GM12874 (cell line): Measurements from ENCODE around the gene ADGRL3.

Experiments used
- TF ChIP-seq, protein P1 (sequence below): IDR thresholded peaks from 2 replicates; pipeline ENCODE4 v1.5.1; 2011; ENCODE audit warnings: low read depth, mild to moderate bottlenecking, control low read depth, low read length, moderate library complexity; ENCODE audit not compliant: insufficient read depth

Gene ADGRL3

DNA sequence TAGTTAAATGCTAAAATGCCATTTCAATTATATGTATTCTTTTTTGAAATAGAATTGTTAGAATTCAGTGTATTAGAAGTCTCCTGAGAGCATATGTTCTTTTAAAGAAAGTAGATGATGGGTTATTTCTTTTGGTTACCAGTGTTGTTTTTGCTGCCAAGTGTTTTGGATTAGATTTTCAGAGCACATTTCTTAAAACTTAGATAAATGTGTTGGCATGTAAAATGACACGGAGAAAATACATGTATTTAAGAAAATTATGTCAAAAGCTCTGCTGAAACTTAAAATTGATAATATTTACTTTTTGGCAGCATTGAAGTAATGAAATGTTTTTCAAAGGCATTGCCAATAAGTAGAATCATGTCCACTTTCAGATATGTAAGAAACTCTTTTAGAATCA, 379.7 kb downstream of the ADGRL3 start:
- TF ChIP-seq, protein P1, sequence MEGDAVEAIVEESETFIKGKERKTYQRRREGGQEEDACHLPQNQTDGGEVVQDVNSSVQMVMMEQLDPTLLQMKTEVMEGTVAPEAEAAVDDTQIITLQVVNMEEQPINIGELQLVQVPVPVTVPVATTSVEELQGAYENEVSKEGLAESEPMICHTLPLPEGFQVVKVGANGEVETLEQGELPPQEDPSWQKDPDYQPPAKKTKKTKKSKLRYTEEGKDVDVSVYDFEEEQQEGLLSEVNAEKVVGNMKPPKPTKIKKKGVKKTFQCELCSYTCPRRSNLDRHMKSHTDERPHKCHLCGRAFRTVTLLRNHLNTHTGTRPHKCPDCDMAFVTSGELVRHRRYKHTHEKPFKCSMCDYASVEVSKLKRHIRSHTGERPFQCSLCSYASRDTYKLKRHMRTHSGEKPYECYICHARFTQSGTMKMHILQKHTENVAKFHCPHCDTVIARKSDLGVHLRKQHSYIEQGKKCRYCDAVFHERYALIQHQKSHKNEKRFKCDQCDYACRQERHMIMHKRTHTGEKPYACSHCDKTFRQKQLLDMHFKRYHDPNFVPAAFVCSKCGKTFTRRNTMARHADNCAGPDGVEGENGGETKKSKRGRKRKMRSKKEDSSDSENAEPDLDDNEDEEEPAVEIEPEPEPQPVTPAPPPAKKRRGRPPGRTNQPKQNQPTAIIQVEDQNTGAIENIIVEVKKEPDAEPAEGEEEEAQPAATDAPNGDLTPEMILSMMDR, result no peak

GRCh38 chr4:61580721-61581377, 380.7 kb downstream of the ADGRL3 start:
- TF ChIP-seq, protein P1, result no peak

DNA sequence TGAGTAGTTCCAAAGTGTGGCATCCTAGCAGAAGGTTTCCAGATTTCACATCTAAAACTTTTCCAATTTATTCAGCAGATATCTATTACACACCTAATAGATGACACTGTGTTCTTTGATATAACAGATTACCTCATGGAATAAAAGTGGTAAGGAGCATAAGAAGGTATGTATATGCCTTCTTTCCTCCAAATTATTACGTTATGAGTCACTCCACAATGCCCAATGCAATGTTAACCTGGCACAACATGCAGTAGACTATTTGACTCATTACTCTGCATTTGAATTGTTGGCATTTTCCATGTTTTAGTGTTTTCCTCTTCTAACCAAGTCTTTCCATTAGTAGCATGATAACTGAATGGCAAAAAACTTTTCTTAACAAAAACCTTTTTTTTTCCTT, 383.6 kb downstream of the ADGRL3 start:
- TF ChIP-seq, protein P1, result no peak

DNA sequence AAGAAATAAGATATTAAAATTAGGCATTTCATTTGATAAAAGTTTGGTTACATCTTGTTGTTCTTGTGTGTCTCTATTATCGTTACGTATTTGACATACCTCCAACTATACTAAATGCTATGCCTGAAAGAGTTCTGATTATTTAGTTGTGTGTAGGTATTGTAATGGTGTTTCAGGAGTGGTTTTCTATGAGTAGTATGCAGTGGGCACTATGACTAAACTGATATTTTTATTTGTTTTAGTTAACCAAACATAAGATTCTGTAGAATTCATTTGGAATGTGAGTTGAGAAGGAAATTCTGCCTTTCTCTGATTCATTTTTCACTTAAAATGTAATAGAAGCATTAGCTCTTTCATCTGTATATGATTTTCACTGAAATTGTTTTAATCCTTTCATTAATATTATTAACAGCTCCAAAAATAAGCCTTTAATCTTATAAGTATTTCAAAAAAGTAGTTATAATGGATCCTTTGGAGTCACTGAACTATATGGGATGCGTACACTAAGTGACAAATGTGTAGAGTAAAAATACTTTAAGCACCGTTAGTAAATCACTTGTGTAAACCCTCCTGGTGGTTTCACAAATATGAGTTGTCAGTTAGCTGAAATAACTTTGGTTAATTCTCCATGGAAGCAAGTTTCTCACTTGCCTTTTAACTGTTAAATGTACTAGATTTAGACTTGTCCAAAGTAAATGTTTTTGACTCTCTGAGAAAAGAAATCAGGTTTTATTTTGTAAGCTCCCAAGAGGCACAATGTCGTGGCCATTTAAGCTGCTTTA, 388.7 kb downstream of the ADGRL3 start:
- TF ChIP-seq, protein P1, result no peak

- TF ChIP-seq, protein P1, result no peak
These were observed 390.8 kb downstream of the ADGRL3 start for GRCh38 chr4:61590881-61591280.

GRCh38 chr4:61596606-61597340, 396.6 kb downstream of the ADGRL3 start:
- TF ChIP-seq, protein P1, result no peak

GRCh38 chr4:61603086-61603485, 403.0 kb downstream of the ADGRL3 start:
- TF ChIP-seq, protein P1, result no peak
